Activated T-helper 1 cell treated with anti-CD3 and anti-CD28 coated beads, Interleukin-2, amount 50 U/mL, for 16 hours (primary cell): ENCODE results near the gene SORBS1.
"Not testable (repeated sequence)": the region's sequence is repeated elsewhere in the genome, so short reads cannot be mapped to it uniquely, and the experiment has no call there.

Experiments
- DNase-seq, 2 donors: peaks; one replicate each; pipeline ENCODE4 v3.0.0-alpha.2; 2020; ENCODE audit warnings: low read depth in 1 of 2, low spot score in 1 of 2

Gene SORBS1

DNA sequence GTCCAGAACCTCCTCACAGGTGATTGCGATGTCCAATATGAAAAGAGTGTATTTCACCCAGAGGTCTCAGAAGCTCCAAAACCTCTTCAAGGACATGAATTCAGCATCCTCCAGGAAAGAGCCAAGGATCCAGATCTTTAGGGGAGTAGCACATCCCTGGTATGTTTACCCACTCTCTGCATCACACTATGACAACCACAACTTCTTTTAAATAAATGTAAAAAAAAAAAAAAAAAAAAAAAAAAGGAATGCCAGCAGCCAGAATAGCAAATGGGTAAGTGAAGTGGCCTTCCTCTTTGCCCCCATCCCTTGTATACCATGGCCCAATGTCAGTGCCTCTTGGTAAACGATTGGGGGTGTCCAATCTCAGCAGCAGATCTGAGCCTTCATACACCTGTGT lies 67.3 kb downstream of the SORBS1 start:
- no peak for DNase-seq

- no peak for DNase-seq
Measured at GRCh38 chr10:95487994-95488393, 73.2 kb downstream of the SORBS1 start.

GRCh38 chr10:95485056-95485844 lies 75.9 kb downstream of the SORBS1 start:
- DNase-seq = no peak

- DNase-seq = no peak
Measured at GRCh38 chr10:95482501-95483233, 78.5 kb downstream of the SORBS1 start.

DNA sequence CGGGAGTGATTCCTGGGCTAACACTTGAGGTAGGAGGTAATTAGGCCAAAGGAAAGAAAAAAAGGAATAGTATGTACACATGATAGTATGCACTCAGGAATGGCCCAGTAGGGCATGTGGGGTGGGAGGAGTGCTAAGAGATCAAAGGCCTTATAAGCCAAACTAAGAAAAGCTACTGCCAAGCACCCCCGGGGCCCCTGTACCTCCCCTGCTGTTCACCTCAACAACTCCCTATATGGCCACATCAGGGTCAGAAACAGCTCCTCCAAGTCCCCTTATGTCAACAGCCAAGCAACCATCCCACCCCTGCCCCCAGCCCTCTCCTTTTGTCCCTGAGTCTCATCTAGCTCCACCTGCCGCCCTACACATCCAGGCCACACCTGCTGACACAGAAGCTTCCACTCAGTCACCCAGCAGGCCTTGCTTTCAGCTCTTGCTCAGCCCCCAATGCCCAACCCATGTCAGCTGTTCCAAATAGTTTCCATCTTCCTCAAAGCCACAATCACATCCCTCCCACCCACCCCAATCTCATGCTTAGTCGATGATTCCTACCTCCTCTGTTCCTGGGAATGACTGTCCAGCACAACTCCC lies 80.2 kb downstream of the SORBS1 start:
- DNase-seq = no peak

DNA sequence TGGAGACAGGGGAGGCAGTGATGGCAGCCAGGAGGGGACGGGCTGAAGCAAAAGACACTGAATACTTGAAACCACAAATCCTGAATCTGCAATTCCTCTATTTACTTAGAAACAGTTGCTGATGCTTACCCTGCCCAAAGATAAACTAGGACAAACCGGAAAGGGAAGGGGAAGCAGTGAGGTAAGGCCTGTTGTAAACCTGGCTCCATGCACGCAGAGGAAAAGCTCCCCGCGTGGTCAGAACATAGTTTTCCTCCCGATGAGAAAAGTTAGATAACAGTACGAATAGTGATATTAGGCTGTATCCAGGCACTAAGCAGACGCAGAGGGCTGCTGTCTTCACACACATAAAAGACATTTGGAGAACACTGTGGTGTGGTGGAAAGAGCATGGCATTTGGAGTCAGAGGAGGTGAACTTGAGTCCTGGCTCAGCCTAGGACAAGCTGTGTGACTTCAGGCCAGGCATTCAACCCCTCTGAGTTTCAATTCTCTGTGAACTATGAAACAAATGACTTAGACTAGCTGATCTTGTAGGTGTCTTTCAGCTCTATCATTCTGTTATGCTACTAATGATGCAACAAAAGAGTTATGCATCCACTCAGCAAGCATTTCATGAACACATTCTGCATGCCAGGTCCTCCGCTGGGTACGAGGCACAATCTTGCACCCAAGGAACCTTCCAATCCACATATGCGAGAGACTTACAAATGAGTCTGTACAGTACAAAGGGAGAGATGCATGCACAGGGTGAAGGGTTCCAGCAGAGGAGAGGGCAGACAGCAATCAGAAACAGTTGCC lies 80.9 kb downstream of the SORBS1 start:
- DNase-seq = no peak

GRCh38 chr10:95478935-95479334 lies 82.2 kb downstream of the SORBS1 start:
- DNase-seq = no peak

GRCh38 chr10:95478185-95478584 lies 83.0 kb downstream of the SORBS1 start:
- no peak for DNase-seq

GRCh38 chr10:95477175-95477520 lies 84.0 kb downstream of the SORBS1 start:
- DNase-seq = no peak

DNA sequence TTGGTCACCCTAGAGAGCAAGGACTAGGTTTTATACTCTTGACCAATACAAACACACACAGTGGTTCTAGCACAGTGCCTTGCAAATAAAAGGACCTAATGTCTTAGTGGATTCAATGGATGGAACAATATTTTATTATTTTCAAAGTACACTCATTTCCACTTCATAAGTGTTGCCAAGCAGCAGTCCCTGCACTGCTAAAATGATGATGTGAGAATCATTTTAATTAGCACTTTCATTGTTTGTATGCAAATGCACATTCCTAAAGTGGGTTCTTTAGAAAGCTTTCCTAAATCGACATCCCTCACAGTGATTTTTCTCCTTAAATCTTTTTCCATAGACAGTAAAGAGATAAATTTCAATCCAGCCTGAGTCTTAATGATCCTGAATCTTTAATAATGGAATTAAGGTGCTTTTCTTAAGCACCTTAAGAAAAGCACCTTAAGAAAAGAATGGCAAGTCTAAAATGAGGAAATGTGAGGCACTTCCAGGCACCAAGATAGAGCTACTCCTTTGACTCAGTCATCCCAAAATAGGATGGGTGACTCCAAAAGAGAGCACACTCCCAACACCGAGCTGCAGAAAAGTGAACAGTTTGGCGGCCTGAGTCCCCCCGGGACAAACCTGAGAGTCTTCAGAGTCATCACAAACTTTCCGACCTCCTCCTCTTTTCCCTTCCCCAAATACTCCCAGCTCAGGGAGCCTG lies 84.5 kb downstream of the SORBS1 start:
- no peak for DNase-seq

- no peak for DNase-seq
Measured at GRCh38 chr10:95475827-95476468, 85.2 kb downstream of the SORBS1 start.

DNA sequence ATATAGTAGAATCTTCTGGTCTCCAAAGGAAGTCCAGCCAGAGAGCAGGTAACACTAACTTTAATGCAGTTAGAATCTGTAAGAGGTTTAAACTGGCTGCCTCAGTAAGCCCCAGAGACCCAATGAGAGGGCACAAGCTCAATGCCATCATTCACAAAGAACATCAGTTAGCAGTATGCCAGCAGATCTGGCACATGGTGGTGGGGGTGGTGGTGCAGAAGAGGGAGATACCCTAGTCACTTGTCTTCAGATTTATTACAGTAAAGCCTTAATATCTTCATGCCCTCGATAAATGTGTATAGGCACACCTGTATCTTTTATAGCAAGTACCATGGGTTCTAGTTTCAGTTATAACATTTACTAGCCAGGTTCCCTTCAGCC lies 86.2 kb downstream of the SORBS1 start:
- no peak for DNase-seq

DNA sequence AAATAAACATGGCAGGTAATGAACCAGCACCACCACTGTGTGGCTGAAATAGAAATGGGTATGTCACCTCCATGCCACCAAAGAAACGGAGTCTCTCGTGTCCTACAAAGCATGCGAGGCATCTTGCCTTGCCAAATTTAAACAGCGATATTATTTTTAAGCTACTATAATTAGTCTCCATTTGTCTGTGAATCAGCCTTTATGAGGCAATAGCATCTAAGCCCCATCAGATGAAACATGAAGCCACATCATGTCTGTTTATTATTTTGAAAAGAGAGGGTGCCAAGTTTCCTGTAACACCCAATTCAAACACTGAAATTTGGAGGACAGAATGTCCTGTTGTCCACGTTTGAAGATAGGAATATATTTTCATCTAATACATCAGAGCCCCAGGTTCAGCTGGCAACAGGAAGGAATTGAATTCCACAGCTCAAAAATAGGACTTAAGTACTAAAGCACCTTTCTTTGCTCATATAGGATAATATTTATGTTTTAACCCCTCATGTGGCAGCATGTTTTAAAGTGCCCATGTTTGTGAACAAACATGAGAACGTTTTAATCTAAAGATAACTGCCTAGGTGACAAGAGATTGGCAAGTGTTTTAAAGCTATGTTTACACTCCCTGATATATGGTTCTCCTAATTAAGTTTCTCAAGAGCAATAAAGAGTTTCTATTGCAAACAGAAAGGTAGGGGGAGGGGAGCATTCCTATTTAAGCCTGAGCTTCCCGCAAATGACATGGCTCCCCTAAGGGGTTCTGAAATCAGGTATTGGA lies 86.8 kb downstream of the SORBS1 start:
- DNase-seq = no peak

GRCh38 chr10:95472304-95473088 lies 88.7 kb downstream of the SORBS1 start:
- no peak for DNase-seq

GRCh38 chr10:95469676-95470075 lies 91.5 kb downstream of the SORBS1 start:
- no peak for DNase-seq

DNA sequence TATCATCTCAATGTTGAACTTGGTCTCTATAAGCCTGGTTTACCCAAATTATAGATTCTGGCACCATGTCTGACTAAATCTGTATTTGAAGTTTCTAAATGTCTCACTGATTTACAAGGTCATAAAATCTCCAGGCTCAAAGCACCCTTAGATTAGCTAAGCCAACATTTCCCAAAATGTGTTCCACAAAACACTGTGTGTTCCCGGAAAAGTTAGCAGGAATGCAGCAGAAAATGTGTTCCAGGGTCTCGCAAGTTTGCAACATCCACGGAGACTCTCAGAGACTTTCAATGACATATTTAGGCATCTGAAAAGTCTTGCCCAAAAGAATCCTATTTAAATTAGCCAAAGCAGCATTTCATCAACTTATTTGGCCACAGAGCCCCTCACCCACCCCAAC lies 91.9 kb downstream of the SORBS1 start:
- DNase-seq = no peak

DNA sequence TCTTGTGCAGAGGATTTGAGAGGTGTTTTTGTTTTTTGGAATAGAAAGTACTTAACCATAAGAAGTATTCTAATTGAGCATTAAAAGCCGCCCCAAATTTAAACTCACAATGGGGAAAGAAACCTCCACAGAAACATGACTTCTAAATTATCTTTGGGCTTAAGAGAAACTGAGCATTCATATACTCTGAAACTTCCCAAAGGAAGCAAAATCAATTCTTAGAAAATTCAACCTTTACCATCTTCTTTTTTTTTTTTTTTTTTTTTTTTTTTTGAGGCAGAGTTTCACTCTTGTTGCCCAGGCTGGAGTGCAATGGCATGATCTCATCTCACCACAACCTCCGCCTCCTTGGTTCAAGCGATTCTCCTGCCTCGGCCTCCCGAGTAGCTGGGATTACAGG lies 93.5 kb downstream of the SORBS1 start:
- DNase-seq = not testable (repeated sequence)

GRCh38 chr10:95467162-95467599 lies 94.0 kb downstream of the SORBS1 start:
- DNase-seq = no peak

DNA sequence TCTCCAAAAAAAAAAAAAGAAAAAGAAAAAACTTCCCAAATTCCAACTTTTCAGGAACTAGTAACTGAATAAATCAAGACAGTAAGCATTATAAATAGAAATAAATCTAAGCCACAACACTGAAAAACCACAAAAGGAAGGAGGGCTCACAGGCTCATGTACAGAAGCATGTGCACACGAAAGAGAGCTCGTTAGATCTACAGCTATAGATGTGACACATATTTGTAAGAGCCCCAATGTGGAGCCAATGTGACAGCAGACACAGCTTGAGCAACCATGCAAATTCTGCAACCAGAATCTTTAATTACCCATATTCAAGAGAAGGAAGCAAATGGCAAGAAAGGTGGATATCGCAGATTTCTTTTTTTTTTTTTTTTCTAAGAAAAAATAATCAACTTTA lies 94.7 kb downstream of the SORBS1 start:
- no peak for DNase-seq
